Measurements from ENCODE around the gene TSPAN13.

The TSPAN13 gene

DNA sequence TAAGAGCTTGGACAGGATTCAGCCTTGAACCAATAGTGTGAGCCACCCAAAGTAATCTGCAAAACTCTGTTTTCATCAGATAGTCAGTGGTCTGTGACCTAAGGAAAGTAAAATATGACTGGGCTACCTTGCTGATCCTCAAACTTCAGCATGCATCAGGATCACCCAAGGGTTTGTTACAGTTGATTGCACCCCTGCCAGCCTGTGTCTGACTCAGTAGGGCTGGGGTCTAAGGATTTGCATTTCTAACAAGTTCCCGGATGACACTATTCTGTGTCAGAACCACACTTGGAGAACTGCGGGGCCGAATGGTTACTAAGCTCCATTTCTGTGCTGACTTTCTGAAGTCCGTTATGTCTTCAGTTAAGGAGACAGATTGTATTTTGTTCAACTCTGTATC is 40.6 kb upstream of the TSPAN13 start:
- TF ChIP-seq CTCF (IDR thresholded peaks at IDR 0.05; ENCODE audit: low read depth, low read length, missing control alignments): no peak
- in situ Hi-C loops (cut with HindIII; ENCODE audit: low pct_ligation_motif_present, low sequenced_read_pairs): no loop called here
- no peak for DNase-seq
- Histone ChIP-seq H3K27ac (no peak overlapping the region), H3K4me3 (ENCODE audit: low read depth, low read length) (no peak overlapping the region), H3K27me3 (replicated peaks) (no peaks in the 10 kb centered on the region), H3K36me3 (replicated peaks) (no peaks in the 10 kb centered on the region)

DNA sequence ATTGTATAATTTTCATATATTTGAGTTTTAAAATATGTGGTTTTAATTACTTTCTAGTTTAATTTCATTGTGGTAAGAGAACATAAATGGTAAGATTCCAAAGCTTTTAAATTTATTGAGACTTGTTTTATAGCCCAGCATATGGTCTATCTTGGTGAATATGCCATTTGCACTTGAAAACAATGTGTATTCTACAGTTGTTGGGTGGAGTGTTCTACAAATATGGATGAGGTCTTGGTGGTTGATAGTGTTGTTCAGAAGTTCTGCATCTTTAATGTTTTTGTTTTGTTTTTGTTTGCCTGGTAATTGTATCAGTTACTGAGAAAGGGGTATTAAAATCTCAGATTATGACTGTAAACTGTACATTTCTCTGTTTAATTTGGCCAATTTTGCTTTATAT is 37.6 kb upstream of the TSPAN13 start:
- H3K36me3 ChIP-seq (replicated peaks): no peaks in the 10 kb centered on the region

GRCh38 chr7:16718111-16718656 is 35.4 kb upstream of the TSPAN13 start:
- in situ Hi-C loops (cut with HindIII; ENCODE audit: low pct_ligation_motif_present, low sequenced_read_pairs): no loop called here
- Histone ChIP-seq H3K27ac (no peak overlapping the region), H3K4me3 (ENCODE audit: low read depth, low read length) (no peak overlapping the region), H3K36me3 (replicated peaks) (no peaks in the 10 kb centered on the region), H3K27me3 (replicated peaks) (no peaks in the 10 kb centered on the region)
- TF ChIP-seq CTCF (IDR thresholded peaks at IDR 0.05; ENCODE audit: low read depth, low read length, missing control alignments): no peak
- no peak for DNase-seq

More for the DNA sequence above, 37.6 kb upstream of the TSPAN13 start:
- Histone ChIP-seq H3K27ac (no peak overlapping the region), H3K4me3 (ENCODE audit: low read depth, low read length) (no peak overlapping the region), H3K27me3 (replicated peaks) (no peaks in the 10 kb centered on the region)
- in situ Hi-C loops (cut with HindIII; ENCODE audit: low pct_ligation_motif_present, low sequenced_read_pairs): no loop called here
- TF ChIP-seq CTCF (IDR thresholded peaks at IDR 0.05; ENCODE audit: low read depth, low read length, missing control alignments): no peak
- DNase-seq: no peak

GRCh38 chr7:16719699-16720098 is 33.9 kb upstream of the TSPAN13 start:
- H3K4me3 ChIP-seq (ENCODE audit: low read depth, low read length): no peak overlapping the region
- H3K36me3 ChIP-seq (replicated peaks): no peaks in the 10 kb centered on the region
- DNase-seq: no peak
- no peak for TF ChIP-seq CTCF (IDR thresholded peaks at IDR 0.05; ENCODE audit: low read depth, low read length, missing control alignments)
- in situ Hi-C loops (cut with HindIII; ENCODE audit: low pct_ligation_motif_present, low sequenced_read_pairs): no loop called here
- no peaks in the 10 kb centered on the region for H3K27me3 ChIP-seq (replicated peaks)
- no peak overlapping the region for H3K27ac ChIP-seq

DNA sequence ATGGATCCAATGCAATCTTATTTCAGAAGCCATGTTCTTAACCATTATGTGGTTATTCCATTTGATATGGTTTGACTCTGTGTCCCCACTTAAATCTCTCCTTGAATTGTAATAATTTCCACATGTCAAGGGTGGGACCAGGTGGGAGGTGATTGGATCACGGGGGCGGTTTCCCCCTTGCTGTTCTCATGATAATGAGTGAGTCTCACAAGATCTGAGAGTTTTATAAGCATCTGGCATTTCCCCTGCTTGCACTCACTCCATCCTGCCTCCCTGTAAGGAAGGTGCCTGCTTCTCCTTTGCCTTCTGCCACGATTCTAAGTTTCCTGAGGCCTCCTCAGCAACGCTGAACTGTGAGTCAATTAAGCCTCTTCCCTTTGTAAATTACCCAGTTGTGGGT is 32.0 kb upstream of the TSPAN13 start:
- in situ Hi-C loops (cut with HindIII; ENCODE audit: low pct_ligation_motif_present, low sequenced_read_pairs): no loop called here
- no peak overlapping the region for H3K4me3 ChIP-seq (ENCODE audit: low read depth, low read length)
- DNase-seq: no peak
- no peak for TF ChIP-seq CTCF (IDR thresholded peaks at IDR 0.05; ENCODE audit: low read depth, low read length, missing control alignments)
- H3K27me3 ChIP-seq (replicated peaks): no peaks in the 10 kb centered on the region
- H3K36me3 ChIP-seq (replicated peaks): no peaks in the 10 kb centered on the region
- no peak overlapping the region for H3K27ac ChIP-seq

- DNase-seq: no peak
- no peak overlapping the region for H3K27ac ChIP-seq
- in situ Hi-C loops (cut with HindIII; ENCODE audit: low pct_ligation_motif_present, low sequenced_read_pairs): no loop called here
- H3K36me3 ChIP-seq (replicated peaks): no peaks in the 10 kb centered on the region
- no peak for TF ChIP-seq CTCF (IDR thresholded peaks at IDR 0.05; ENCODE audit: low read depth, low read length, missing control alignments)
- no peak overlapping the region for H3K4me3 ChIP-seq (ENCODE audit: low read depth, low read length)
- H3K27me3 ChIP-seq (replicated peaks): no peaks in the 10 kb centered on the region
Observed at GRCh38 chr7:16724344-16724743, 29.2 kb upstream of the TSPAN13 start.

Data from brain microvascular endothelial cell (primary cell).